KMS-11 (cell line): ENCODE measurements around the gene AUTS2.

Source experiments
- H2AFZ ChIP-seq: fragments of 200-600 bp; sonication (generic); 2 replicates; pipeline ENCODE4 v1.6.1; 2016; ENCODE audit warnings: antibody characterized with exemption, mixed run types, low read depth
- H3K27ac ChIP-seq: fragments of 200-600 bp; sonication (generic); 2 replicates; pipeline ENCODE4 v1.6.1; 2016; ENCODE audit warnings: mild to moderate bottlenecking, mixed run types
- H3K27me3 ChIP-seq: fragments of 200-600 bp; sonication (generic); 2 replicates; pipeline ENCODE4 v1.6.1; 2017; ENCODE audit warnings: mild to moderate bottlenecking, low read depth, mixed run types, moderate library complexity; ENCODE audit not compliant: insufficient read depth
- H3K36me3 ChIP-seq: fragments of 200-600 bp; sonication (generic); 2 replicates; pipeline ENCODE4 v1.6.1; 2017; ENCODE audit warnings: mild to moderate bottlenecking, mixed run types; ENCODE audit not compliant: insufficient read depth
- H3K4me1 ChIP-seq: fragments of 200-600 bp; sonication (generic); 2 replicates; pipeline ENCODE4 v1.6.1; 2016; ENCODE audit warnings: mild to moderate bottlenecking, low read depth, mixed run types; ENCODE audit not compliant: poor library complexity, severe bottlenecking
- H3K4me2 ChIP-seq: fragments of 200-600 bp; sonication (generic); 2 replicates; pipeline ENCODE4 v1.7.0; 2016; ENCODE audit warnings: mild to moderate bottlenecking, mixed run types
- H3K4me3 ChIP-seq: fragments of 200-600 bp; sonication (generic); IDR thresholded peaks from 2 replicates; pipeline ENCODE4 v1.6.1; 2017; ENCODE audit warnings: low read depth, low read length, mixed read lengths; ENCODE audit not compliant: insufficient read depth
- H3K79me2 ChIP-seq: fragments of 200-600 bp; sonication (generic); 2 replicates; pipeline ENCODE4 v1.6.1; 2016; ENCODE audit warnings: low read depth, mixed run types; ENCODE audit not compliant: insufficient read depth
- H3K9ac ChIP-seq: fragments of 200-600 bp; sonication (generic); 2 replicates; pipeline ENCODE4 v1.6.1; 2016; ENCODE audit warnings: mild to moderate bottlenecking, mixed run types
- H4K20me1 ChIP-seq: fragments of 200-600 bp; sonication (generic); 2 replicates; pipeline ENCODE4 v1.6.1; 2016; ENCODE audit warnings: mild to moderate bottlenecking, mixed run types; ENCODE audit not compliant: insufficient read depth
- CTCF ChIP-seq: fragments of 200-600 bp; sonication (generic); conservative IDR thresholded peaks from 2 replicates; pipeline ENCODE4 v1.6.1; 2017; ENCODE audit warnings: low read depth, mild to moderate bottlenecking, antibody characterized with exemption, low read length, moderate library complexity, mixed read lengths

AUTS2 gene

GRCh38 chr7:70098905-70099672 is 500.8 kb downstream of the AUTS2 start:
- H3K27me3 ChIP-seq = no peaks in the 10 kb centered on the region

GRCh38 chr7:70104243-70104642 is 506.0 kb downstream of the AUTS2 start:
- H3K27ac ChIP-seq = no peak overlapping the region
- H3K36me3 ChIP-seq = no peaks in the 10 kb centered on the region
- H2AFZ ChIP-seq = no peak overlapping the region
- no peaks in the 10 kb centered on the region for H4K20me1 ChIP-seq
- H3K9ac ChIP-seq = no peak overlapping the region
- no peak overlapping the region for H3K4me3 ChIP-seq
- no peak for TF ChIP-seq CTCF
- no peak overlapping the region for H3K4me2 ChIP-seq
- no peaks in the 10 kb centered on the region for H3K4me1 ChIP-seq
- no peaks in the 10 kb centered on the region for H3K27me3 ChIP-seq
- H3K79me2 ChIP-seq = no peaks in the 10 kb centered on the region

More at GRCh38 chr7:70098905-70099672, 500.8 kb downstream of the AUTS2 start:
- no peak overlapping the region for H3K9ac ChIP-seq
- H3K4me2 ChIP-seq = no peak overlapping the region
- TF ChIP-seq CTCF = no peak
- H3K27ac ChIP-seq = no peak overlapping the region
- no peak overlapping the region for H3K4me3 ChIP-seq
- no peaks in the 10 kb centered on the region for H3K79me2 ChIP-seq
- no peaks in the 10 kb centered on the region for H4K20me1 ChIP-seq
- H3K4me1 ChIP-seq = no peaks in the 10 kb centered on the region
- H2AFZ ChIP-seq = no peak overlapping the region
- no peaks in the 10 kb centered on the region for H3K36me3 ChIP-seq

GRCh38 chr7:70113078-70113477 is 514.8 kb downstream of the AUTS2 start:
- TF ChIP-seq CTCF = no peak
- no peak overlapping the region for H2AFZ ChIP-seq
- no peaks in the 10 kb centered on the region for H3K79me2 ChIP-seq
- no peak overlapping the region for H3K4me2 ChIP-seq
- no peak overlapping the region for H3K27ac ChIP-seq
- H3K4me1 ChIP-seq = no peaks in the 10 kb centered on the region
- no peaks in the 10 kb centered on the region for H3K27me3 ChIP-seq
- no peak overlapping the region for H3K9ac ChIP-seq
- H3K36me3 ChIP-seq = no peaks in the 10 kb centered on the region
- H3K4me3 ChIP-seq = no peak overlapping the region
- H4K20me1 ChIP-seq = no peaks in the 10 kb centered on the region

GRCh38 chr7:70113536-70113935 is 515.3 kb downstream of the AUTS2 start:
- Histone ChIP-seq H3K27me3 (no peaks in the 10 kb centered on the region), H2AFZ (no peak overlapping the region), H3K4me1 (no peaks in the 10 kb centered on the region), H3K79me2 (no peaks in the 10 kb centered on the region), H4K20me1 (no peaks in the 10 kb centered on the region), H3K4me2 (no peak overlapping the region), H3K4me3 (no peak overlapping the region), H3K27ac (no peak overlapping the region), H3K9ac (no peak overlapping the region), H3K36me3 (no peaks in the 10 kb centered on the region)
- no peak for TF ChIP-seq CTCF
